Measurements from ENCODE around the gene THAP5. TPM values are rescaled to one million over a fixed set of nuclear protein-coding genes. Genes with fewer than 3 reads are reported as not detected.

The THAP5 gene
- total RNA-seq, 1 experiment from 2014 or later, result 19.5 TPM

DNA sequence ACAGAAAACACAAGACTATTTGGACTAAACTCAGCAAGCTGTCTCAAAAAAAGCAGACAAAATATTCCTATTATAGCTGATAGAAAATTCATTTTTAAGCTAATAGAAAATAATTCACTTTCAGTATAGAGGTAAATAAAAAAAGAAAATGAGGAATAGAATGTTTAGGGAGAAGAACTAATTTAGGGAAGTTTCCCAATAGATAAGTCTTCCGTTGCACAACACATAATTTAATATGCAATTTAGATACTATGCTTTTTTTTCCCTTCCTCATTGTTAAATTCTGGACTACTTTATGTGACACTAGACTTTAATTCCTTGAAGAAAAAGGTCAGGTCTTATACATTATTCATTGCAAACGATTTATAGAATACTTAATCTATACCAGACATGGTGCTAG lies 53.9 kb downstream of the THAP5 start (continued):
- TF ChIP-seq, protein P1, sequence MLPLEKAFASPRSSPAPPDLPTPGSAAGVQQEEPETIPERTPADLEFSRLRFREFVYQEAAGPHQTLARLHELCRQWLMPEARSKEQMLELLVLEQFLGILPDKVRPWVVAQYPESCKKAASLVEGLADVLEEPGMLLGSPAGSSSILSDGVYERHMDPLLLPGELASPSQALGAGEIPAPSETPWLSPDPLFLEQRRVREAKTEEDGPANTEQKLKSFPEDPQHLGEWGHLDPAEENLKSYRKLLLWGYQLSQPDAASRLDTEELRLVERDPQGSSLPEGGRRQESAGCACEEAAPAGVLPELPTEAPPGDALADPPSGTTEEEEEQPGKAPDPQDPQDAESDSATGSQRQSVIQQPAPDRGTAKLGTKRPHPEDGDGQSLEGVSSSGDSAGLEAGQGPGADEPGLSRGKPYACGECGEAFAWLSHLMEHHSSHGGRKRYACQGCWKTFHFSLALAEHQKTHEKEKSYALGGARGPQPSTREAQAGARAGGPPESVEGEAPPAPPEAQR (CRISPR knock-in tag; IDR thresholded peaks at IDR 0.05), result no peak
- TF ChIP-seq PRRX2 (CRISPR knock-in tag; IDR thresholded peaks at IDR 0.05), result no peak
- TF ChIP-seq, protein P2, sequence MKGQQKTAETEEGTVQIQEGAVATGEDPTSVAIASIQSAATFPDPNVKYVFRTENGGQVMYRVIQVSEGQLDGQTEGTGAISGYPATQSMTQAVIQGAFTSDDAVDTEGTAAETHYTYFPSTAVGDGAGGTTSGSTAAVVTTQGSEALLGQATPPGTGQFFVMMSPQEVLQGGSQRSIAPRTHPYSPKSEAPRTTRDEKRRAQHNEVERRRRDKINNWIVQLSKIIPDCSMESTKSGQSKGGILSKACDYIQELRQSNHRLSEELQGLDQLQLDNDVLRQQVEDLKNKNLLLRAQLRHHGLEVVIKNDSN (CRISPR knock-in tag; IDR thresholded peaks at IDR 0.05), result no peak
- no peak for TF ChIP-seq FOXK1 (CRISPR knock-in tag; IDR thresholded peaks at IDR 0.05)

DNA sequence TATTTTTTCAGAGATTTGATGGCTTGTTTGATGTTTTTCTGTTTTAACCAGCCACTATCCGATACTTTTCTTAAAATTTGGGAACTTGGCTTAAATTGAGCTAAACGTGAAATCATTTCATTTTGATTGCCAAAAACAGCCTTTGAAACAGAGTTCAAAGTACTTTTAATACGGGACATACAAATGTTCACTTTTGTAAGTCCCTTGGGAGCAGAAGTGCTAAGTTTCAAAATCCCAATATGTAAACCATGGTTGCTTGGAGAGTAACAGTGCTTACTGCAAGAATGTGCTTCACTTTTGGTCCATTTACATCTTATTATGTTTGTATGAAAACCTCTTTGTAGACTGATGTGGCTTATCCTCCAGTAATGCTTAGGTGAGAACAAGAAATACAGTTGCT lies 54.5 kb downstream of the THAP5 start:
- ChIA-PET POLR2A (no interaction called here), CTCF (no interaction called here)
- TF ChIP-seq, protein P3, sequence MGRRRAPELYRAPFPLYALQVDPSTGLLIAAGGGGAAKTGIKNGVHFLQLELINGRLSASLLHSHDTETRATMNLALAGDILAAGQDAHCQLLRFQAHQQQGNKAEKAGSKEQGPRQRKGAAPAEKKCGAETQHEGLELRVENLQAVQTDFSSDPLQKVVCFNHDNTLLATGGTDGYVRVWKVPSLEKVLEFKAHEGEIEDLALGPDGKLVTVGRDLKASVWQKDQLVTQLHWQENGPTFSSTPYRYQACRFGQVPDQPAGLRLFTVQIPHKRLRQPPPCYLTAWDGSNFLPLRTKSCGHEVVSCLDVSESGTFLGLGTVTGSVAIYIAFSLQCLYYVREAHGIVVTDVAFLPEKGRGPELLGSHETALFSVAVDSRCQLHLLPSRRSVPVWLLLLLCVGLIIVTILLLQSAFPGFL (CRISPR knock-in tag; IDR thresholded peaks at IDR 0.05; ENCODE audit: borderline replicate concordance), result no peak
- TF ChIP-seq SOX15 (CRISPR knock-in tag; IDR thresholded peaks at IDR 0.05) (no peak), SP1 (CRISPR knock-in tag; conservative IDR thresholded peaks at IDR 0.05) (no peak), ZNF396 (CRISPR knock-in tag; IDR thresholded peaks at IDR 0.05; ENCODE audit: borderline replicate concordance) (no peak), NR1H2 (CRISPR knock-in tag; IDR thresholded peaks at IDR 0.05) (no peak), HMGA2 (CRISPR knock-in tag; IDR thresholded peaks at IDR 0.05) (no peak)
- TF ChIP-seq, protein P4, sequence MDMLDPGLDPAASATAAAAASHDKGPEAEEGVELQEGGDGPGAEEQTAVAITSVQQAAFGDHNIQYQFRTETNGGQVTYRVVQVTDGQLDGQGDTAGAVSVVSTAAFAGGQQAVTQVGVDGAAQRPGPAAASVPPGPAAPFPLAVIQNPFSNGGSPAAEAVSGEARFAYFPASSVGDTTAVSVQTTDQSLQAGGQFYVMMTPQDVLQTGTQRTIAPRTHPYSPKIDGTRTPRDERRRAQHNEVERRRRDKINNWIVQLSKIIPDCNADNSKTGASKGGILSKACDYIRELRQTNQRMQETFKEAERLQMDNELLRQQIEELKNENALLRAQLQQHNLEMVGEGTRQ (CRISPR knock-in tag; IDR thresholded peaks at IDR 0.05), result no peak
- TF ChIP-seq, protein P5, sequence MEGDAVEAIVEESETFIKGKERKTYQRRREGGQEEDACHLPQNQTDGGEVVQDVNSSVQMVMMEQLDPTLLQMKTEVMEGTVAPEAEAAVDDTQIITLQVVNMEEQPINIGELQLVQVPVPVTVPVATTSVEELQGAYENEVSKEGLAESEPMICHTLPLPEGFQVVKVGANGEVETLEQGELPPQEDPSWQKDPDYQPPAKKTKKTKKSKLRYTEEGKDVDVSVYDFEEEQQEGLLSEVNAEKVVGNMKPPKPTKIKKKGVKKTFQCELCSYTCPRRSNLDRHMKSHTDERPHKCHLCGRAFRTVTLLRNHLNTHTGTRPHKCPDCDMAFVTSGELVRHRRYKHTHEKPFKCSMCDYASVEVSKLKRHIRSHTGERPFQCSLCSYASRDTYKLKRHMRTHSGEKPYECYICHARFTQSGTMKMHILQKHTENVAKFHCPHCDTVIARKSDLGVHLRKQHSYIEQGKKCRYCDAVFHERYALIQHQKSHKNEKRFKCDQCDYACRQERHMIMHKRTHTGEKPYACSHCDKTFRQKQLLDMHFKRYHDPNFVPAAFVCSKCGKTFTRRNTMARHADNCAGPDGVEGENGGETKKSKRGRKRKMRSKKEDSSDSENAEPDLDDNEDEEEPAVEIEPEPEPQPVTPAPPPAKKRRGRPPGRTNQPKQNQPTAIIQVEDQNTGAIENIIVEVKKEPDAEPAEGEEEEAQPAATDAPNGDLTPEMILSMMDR (IDR thresholded peaks at IDR 0.05), result no peak
- TF ChIP-seq, protein P6, sequence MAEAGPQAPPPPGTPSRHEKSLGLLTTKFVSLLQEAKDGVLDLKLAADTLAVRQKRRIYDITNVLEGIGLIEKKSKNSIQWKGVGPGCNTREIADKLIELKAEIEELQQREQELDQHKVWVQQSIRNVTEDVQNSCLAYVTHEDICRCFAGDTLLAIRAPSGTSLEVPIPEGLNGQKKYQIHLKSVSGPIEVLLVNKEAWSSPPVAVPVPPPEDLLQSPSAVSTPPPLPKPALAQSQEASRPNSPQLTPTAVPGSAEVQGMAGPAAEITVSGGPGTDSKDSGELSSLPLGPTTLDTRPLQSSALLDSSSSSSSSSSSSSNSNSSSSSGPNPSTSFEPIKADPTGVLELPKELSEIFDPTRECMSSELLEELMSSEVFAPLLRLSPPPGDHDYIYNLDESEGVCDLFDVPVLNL (CRISPR knock-in tag; IDR thresholded peaks at IDR 0.05; ENCODE audit: borderline replicate concordance, low read depth), result no peak
- TF ChIP-seq, protein P7, sequence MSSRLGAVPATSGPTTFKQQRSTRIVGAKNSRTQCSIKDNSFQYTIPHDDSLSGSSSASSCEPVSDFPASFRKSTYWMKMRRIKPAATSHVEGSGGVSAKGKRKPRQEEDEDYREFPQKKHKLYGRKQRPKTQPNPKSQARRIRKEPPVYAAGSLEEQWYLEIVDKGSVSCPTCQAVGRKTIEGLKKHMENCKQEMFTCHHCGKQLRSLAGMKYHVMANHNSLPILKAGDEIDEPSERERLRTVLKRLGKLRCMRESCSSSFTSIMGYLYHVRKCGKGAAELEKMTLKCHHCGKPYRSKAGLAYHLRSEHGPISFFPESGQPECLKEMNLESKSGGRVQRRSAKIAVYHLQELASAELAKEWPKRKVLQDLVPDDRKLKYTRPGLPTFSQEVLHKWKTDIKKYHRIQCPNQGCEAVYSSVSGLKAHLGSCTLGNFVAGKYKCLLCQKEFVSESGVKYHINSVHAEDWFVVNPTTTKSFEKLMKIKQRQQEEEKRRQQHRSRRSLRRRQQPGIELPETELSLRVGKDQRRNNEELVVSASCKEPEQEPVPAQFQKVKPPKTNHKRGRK (CRISPR knock-in tag; IDR thresholded peaks at IDR 0.05; ENCODE audit: borderline replicate concordance), result no peak
- TF ChIP-seq, protein P8, sequence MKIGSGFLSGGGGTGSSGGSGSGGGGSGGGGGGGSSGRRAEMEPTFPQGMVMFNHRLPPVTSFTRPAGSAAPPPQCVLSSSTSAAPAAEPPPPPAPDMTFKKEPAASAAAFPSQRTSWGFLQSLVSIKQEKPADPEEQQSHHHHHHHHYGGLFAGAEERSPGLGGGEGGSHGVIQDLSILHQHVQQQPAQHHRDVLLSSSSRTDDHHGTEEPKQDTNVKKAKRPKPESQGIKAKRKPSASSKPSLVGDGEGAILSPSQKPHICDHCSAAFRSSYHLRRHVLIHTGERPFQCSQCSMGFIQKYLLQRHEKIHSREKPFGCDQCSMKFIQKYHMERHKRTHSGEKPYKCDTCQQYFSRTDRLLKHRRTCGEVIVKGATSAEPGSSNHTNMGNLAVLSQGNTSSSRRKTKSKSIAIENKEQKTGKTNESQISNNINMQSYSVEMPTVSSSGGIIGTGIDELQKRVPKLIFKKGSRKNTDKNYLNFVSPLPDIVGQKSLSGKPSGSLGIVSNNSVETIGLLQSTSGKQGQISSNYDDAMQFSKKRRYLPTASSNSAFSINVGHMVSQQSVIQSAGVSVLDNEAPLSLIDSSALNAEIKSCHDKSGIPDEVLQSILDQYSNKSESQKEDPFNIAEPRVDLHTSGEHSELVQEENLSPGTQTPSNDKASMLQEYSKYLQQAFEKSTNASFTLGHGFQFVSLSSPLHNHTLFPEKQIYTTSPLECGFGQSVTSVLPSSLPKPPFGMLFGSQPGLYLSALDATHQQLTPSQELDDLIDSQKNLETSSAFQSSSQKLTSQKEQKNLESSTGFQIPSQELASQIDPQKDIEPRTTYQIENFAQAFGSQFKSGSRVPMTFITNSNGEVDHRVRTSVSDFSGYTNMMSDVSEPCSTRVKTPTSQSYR (CRISPR knock-in tag; IDR thresholded peaks at IDR 0.05), result no peak
- Mint-ChIP-seq H3K27me3 (ENCODE audit: low read depth) (no peaks in the 10 kb centered on the region), H3K9me3 (no peaks in the 10 kb centered on the region), H3K36me3 (peaks cover 33% of the 10 kb centered on the region), H3K4me1 (peaks cover 3% of the 10 kb centered on the region), H3K27ac (no peak overlapping the region), H3K4me3 (no peak overlapping the region)
- ATAC-seq (no peak), DNase-seq (ENCODE audit: low spot score) (no peak)

Other genes starting within 250 kb of the THAP5 start
- gene NRCAM, start 113.3 kb downstream of the THAP5 start, total RNA-seq (2021), result 2.6 to 2.9 TPM (median 2.7 TPM) in 3 replicates
- 11.1 to 12.4 TPM (median 11.4 TPM) in 3 replicates for gene PNPLA8, start 43.6 kb downstream of the THAP5 start, total RNA-seq (2021)
- gene DNAJB9, start 168 bp upstream of the THAP5 start, total RNA-seq (2021), result 6.6 to 8.2 TPM (median 7.1 TPM) in 3 replicates